HG02840 (cell line): ENCODE data around the gene GAREM1.
"Not testable (repeated sequence)": the region's sequence is repeated elsewhere in the genome, so short reads cannot be mapped to it uniquely, and the experiment has no call there.

Source experiments
- ATAC-seq: cut with Tn5 transposase; IDR thresholded peaks from one replicate; pipeline ENCODE4 v1.9.1; 2021; ENCODE audit warnings: mild to moderate bottlenecking, moderate library complexity, moderate number of reproducible peaks; ENCODE audit not compliant: unreplicated experiment, low FRiP score

Gene GAREM1

DNA sequence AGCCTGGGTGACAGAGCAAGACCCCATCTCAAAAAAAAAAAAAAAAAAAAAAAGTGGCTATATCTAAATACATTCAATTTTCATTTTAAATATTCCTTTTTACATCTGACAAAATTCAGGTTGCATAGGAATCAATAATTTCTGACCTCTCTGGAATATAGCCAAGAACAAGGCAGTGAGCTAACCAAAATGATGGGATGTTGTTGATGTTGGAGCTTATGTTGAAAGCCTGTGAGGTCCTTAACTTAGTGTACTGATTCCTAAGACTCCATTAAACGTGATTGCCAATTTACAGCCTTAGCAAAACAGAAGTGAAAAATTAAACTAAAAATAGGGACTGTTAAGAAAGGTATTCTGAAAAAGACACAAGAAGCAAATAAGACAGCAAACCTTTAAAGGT is 171.2 kb downstream of the GAREM1 start:
- no peak for ATAC-seq

DNA sequence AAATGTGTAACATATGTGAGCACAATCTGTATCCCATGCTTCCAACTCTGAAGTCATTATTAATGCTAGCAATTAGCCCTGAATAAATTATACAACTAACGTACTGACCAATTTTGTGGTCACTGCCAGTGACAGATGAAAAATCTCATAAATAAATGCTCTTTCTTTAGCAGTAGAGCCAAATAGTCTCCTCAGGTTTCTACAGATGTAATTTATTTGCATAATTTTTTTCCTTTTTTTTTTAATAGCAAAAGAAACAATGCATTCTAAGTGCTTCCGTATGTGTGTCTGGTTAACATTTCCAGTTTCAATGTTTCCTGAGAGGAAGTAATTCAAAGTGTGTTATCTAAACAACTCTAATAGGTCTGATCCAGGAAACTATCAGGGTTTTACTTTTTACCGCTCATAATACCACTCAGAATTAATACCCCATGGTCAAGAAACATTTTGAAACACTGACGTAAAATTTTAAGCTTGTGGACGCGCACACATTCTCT is 172.5 kb downstream of the GAREM1 start:
- no peak for ATAC-seq

DNA sequence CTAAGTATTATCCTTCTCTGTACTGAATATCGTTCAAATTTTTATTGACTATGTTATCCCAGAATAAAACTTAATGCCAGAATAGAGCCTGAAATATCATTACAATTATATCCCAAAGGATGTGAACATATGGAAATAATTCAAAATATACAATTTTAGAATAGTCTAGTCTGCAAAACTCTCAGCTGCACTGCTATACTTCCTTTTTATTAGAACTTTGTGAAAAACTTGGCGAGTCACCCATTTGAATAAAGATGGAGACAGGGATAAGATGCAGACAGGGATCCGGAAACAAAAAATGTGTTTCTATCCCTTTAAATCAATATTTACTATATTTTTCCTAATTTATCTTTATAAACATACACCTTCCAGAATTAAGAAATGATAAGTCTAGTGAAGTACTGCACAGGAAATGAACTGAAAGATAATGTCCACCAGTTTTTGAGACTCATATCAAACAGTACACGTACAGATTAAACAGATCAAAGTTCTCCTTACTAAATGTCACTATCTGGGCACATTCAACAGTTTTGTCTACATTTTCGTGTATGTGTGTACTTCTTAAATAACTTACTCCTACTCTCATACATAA is 173.0 kb downstream of the GAREM1 start:
- ATAC-seq, result no peak

DNA sequence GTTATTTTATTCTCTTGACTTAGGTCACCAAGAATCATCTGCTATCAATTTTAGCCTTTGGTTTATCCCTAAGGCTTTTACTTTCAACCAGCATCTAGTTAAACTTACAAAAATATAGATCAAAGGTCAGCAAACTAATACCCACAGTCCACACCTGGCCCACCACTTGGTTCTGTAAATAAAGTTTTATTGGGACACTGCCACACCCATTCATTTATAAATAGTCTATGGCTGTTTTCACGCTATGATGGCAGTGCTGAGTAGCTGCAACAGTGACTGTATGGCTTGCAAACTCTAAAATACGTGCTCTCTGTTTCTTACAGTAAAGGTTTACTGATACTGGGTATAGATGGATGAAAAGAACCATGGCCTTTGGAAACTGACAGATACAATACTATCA is 173.8 kb downstream of the GAREM1 start:
- no peak for ATAC-seq

DNA sequence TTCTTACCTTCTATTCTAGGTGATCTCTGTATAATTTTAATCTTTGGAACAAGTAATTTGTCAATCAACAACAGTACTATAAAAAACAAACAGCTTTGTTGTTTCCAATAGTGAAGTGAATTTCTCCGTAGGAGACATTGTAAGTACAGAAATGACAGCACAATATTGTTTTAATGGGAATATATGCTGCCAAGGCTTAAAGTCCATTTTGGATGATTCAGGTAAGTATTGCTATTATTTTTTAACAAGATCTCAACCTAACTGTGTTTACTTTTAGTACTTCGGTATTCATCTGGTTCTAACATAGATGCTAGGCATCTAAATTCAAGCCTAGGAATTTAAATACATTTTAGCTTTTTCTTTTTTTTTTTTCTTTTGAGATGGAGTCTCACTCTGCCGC is 175.1 kb downstream of the GAREM1 start:
- ATAC-seq, result no peak

DNA sequence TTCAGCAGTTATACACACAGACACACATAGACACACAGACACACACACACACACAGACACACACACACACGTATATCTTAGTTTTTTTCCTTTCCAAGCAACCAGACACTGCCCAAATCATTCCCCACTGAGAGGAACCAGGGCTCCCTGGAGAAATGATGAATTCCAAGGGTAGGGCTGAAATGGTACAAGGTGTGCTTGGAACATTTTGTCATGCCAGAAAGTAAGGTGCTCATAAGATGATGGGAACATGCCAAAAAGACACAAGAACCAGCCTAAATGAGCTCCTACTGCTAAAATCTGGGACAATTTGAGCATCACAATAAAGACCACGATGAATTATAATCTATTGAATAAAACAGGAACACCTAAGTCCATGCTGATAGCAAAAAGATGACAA is 177.6 kb downstream of the GAREM1 start:
- no peak for ATAC-seq

DNA sequence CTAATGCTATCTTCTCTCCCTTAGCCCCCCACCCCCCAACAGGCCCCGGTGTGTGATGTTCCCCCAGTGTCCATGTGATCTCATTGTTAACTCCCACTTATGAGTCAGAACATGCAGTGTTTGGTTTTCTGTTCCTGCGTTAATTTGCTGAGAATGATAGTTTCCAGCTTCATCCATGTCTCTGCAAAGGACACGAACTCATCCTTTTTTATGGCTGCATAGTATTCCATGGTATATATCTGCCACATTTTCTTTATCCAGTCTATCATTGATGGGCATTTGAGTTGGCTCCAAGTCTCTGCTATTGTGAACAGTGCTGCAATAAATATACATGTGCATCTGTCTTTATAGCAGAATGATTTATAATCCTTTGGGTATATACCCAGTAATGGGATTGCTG is 179.1 kb downstream of the GAREM1 start:
- ATAC-seq, result not testable (repeated sequence)

DNA sequence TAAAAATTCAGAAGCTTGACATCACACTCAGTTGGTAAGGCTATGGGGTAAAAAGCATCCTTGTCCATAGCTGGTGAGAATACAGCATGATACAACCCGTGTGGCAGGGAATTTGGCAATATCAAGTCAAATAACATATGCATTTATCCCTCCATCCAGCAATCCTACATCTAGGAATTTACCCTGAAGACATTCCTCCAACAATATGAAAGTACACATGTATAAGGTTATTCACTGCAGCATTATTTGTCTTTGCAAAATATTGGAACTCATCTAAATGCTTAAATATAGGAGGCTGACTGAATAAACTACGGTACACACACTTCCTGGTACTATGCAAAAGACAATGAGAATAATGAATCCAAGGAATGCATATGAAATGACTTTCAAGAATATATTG is 179.9 kb downstream of the GAREM1 start:
- ATAC-seq, result no peak

DNA sequence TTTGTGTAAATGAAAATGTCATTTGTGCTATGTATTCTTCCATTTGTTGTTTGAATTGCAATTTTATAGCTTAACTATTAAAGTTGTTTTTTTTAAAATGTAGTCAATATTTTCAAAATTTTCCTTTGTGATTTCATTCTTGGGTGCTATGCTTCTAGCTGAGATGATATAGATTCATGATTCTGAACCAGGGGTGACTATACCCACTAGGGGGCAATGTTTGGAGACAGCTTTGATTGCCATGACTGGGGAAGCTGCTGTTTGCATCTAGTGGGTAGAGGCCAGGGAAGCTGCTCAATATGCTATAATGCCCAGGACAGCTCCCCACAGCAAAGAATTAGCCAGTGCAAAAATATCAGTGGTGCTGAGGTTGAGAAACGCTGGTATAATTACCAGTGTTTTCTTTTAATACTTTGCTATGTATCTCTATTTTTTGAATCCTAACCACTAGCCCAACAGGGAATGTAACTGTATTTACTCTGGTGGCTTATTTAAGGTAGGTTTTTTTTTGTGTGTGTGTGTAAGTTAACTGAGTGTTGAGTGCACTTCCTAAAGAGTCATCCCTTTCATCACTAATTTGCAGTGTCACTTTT is 181.1 kb downstream of the GAREM1 start:
- no peak for ATAC-seq

DNA sequence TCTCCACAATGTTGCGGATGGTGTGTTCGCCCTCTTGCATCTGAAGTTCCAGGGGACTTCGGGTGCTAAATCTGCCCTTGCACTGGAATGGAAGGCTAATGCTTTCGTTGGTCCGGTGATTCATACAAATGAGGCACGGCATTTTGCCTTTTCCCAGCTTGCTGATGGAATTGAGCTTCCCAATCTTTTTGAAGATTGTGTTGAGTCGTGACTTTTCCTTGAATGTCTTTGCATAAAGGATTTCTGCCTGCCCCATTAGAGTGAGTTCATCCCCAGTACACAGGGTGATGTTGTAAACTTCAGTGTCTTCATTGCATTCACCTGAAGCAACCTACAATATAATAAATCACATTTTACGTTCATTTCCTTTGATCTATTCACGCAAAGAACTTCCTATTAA is 182.8 kb downstream of the GAREM1 start:
- ATAC-seq, result no peak

DNA sequence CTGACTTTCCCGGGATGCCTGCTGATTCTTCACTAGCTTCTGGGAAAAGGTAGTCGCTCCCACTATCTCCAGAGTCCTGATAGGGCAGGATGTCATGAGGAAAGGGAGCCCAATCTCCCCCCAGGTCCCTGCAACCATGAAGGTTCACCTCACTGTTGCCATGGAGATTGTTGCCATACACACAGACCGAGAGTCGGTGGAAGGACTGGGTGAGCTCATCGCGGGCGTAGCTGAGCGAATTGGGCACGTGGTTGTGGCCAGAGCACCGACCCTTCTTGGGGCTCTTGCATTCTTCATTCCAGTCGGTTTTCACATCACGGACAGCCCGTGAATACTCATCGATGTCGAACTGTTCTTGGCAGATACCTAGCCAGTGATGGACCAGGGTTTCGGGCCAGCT is 183.4 kb downstream of the GAREM1 start:
- ATAC-seq, result no peak

DNA sequence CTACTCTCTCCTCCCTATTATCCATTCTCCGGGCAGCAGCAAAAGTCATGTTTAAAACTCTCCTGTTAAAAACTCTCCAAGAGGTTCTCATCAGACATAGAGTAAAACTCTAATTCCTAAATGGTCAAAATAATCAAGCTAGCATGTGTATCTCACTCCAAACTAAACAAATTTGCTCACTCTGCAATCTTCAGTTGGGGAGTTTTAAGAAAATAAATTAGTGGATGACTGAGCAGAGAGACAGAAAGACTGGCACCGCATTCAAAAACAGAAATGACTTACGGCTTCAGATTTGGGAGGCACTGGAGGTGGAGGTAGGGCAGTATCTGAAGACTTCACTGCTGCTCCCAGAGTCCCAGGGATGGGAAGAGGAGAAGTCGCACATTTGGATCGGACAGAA is 183.9 kb downstream of the GAREM1 start:
- no peak for ATAC-seq

DNA sequence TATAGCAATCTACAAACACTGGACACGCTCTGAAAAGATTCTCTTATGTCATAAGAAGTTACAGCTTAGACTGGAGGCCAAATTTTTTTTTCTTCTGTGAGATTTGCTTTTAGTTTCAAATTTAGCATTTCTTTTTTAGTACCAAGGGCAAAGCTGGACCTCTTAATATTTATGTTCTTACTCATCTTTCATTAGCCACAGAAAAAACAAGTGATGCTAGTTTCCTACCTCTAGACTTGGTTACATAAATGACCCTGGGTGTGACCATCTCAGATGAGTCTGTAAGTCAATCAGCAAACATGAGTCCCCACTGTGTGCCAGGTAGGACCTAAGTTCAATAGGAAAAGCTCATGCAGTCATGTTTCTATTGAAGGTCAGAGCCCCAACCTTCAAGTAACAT is 186.4 kb downstream of the GAREM1 start:
- ATAC-seq, result no peak

DNA sequence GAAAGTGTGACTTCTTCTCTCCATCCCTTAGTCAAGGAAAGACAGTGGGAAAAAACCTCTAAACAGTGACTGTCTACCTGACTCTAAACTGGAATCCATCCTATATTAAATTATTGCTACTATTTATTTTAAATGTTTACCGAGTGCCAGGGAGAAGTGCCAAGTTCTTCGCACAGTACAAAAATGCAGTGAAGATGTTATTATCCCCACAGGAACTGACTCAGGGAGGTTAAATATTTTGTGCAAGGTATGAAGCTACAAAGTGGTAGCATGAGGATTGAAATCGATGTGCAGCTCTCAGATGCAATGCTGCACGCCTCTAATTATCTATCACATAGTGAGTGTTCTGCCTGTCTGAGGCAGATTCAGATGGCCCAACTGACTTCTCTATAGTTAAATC is 189.8 kb downstream of the GAREM1 start:
- no peak for ATAC-seq

DNA sequence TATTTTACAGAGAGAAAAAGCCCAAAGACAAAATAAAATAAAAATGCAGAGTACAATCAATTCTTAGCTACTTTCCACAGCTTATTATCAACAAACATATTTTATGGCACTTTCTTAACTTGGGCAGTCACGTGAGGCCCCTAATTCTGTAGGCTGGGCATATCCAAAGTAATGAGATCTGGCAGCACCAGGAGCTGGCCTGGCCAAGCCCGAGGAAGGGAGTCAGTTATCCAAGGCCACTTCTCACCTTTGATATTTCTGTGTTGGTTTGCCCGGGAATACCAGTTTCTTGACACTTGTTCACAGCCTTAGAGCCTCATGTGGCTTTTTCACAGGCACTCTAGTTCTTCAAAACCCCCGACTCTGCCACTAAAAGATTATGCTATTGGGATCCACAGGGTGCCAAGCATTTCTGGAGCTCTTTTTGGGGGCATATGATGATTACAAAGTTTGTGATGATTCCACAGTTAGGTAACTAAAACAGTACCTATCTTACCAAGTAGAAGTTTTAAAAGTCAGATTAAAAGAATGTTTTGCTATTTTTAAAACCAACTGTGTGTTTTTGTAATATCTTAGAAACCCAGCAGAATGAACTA is 190.4 kb downstream of the GAREM1 start:
- no peak for ATAC-seq

DNA sequence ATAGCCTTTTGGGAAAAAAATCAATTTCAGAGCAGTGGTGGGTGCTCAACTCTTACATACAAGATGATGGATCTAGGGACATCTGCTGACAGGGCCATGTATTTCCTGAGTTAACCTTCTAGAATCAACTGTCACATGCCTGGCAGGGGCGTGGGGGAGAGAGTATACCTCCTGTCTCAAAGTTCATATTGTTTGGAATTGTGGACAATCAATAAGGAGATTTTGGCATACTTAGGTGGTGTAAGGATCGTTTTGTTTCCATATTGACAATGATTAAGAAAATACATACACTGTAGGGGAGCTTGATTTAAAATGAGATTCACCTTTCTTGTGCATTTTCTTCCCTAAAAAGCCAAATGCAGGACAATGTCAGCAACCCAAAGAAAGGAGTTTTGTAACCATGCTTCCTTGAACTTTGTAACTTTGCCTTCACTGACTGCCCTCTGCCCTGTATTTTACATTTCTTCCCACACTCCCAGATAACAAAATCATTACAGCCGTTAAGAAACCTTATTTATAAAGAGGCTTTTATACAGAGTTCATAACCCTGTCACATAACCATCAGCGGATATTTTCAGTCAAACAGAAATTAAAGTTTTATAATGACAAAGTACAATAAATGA is 192.4 kb downstream of the GAREM1 start:
- no peak for ATAC-seq

DNA sequence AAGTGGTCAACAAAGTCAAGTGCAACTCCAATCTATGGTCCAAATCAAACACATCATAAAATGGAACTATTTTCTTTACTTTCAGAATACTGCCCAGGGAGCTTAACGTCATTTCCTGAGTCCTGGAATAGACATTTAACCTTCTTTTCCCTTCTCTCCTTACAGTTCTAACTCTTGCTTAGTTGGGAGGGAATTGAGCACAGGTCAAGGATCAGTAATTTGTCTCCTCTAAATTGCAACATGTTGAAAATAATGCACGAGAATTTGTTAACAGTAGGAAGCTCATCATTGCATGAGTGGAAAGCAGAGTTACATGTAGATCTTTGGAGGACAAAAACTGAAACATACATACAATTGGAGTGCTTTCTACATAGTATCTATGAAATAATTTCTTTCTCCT is 193.1 kb downstream of the GAREM1 start:
- no peak for ATAC-seq

DNA sequence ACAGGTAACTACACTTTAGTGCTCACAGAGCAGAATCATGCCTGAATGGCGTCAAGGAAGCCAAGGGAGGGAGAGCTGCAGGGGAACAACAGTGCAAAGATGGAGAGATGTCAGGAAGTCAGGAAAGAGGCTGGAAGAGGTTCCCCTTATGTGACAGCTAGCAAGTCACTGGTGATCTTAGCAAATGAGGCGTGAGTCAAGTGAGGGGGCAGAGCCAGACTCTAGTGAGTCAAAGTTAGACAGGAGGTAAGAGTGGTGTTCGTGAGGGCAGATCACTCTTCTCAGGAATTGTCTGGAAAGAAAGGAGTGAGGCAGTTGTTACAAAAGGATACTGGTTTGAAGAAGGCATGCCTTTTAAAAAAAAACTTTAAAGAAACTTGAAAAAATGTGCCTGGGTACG is 193.8 kb downstream of the GAREM1 start:
- no peak for ATAC-seq

DNA sequence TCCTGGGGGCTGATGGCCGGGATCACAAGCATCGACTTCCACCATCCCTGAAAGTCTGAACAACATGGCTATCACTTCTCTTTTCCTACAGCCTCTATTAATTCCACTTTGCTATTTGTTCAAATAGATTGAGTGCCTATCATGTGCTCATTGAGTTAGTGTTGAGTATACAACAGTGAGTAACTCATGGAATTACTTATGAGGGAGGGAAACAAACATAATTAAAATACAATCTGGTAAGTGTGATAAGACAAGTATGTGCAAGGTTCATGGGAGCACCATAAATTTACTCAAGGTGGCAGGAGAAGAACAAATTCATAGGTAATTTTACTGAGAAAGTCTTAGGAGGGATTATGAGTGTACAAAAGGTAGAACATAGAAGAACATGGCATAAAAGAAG is 194.4 kb downstream of the GAREM1 start:
- no peak for ATAC-seq

DNA sequence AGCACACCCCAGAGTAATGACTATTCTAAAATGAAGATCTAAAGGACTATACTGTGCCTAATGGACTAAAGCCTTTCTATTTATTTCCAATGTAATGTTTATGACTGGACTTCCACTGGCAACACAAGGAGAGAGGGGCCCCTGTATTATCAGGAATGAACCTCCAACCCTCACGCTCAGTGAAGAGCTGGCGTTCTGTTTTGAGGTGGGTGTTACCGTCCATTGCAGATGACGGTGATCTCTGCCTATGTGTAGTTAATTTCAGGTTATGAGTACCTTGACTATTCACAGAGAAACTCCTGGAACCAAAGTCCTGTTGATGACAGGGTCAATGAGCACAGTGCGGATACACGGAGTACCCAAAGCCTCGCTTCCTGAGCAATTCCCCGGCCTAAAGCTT is 195.5 kb downstream of the GAREM1 start:
- no peak for ATAC-seq

DNA sequence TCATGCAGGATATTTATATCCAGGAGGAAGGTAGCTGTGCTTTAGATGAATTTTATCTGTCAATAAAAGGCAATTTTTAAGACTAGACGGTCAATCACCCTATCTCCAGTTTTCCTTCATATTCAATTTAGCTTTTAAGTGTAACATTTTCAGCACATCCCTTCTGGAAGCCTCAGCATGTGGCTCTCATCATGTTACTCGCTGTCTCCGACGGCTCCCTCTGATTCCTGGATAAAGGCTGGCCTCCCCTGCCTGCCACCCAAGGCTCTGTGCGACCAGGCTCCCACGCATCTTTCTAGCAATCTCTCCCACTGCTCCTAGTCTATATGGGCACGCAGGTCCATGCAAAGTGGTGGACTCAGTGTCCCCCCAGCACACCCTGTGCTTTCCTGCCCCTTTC is 196.4 kb downstream of the GAREM1 start:
- no peak for ATAC-seq

DNA sequence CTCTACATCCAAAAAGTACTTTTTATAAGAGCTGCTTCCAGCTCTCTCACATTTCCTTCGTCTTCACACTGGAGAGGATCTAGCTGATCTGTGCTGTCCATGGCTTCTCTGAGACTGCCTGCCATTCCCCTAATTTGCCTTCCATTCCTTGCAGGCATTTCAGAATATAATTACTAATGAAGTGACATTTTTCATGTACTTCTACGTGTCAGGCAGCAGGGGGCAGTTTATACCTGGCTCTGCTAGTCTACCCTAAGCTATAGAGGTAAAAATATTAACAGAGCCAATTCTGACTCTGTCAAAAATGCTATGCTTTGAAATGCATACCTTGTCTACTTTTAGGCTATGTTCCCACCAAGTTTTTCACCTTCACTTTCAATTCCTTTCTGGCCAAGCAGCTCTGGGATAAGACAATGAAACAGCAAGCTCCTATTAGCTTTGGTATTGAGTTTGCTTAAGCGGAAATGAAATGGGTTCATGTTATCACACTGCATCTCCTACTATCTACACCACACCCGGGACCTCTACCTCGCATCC is 198.9 kb downstream of the GAREM1 start:
- ATAC-seq, result peak; percentile 53
